Gastrocnemius medialis (tissue), 4 donors: ENCODE results near the gene AJM1. TPM values are rescaled to one million over a fixed set of nuclear protein-coding genes. Genes with fewer than 3 reads are reported as not detected.

Experiments used
- ATAC-seq, 2 donors: fragments of 150-250 bp; one replicate each; pipeline ENCODE4 v1.9.1; 2016
- DNase-seq, 2 donors: peaks; one replicate each; pipeline ENCODE4 v3.0.0-alpha.2; 2019
- H3K27ac ChIP-seq, 4 donors: fragments of 200-600 bp; sonication (generic); 1 replicate in 1 of 4; 2 replicates in 3 of 4; pipeline ENCODE4 v1.5.1; 2016 to 2018; ENCODE audit warnings: mild to moderate bottlenecking in 2 of 4, moderate library complexity in 1 of 4
- H3K27me3 ChIP-seq, 3 donors: fragments of 200-600 bp; sonication (generic) in 2 of 3; 1 replicate in 1 of 3; 2 replicates in 2 of 3; pipeline versions ENCODE4 v1.5.1 to v1.6.0; 2016 to 2019; ENCODE audit warnings: mild to moderate bottlenecking in 1 of 3, moderate library complexity in 1 of 3
- H3K36me3 ChIP-seq, 2 donors: fragments of 200-600 bp; sonication (generic) in 1 of 2; one replicate each; pipeline ENCODE4 v1.5.1; 2017 to 2018
- H3K4me1 ChIP-seq, 2 donors: fragments of 200-600 bp; sonication (generic) in 1 of 2; one replicate each; pipeline ENCODE4 v1.5.1; 2016 to 2017; ENCODE audit warnings: mild to moderate bottlenecking in 2 of 2
- H3K4me3 ChIP-seq, 4 donors: fragments of 200-600 bp; sonication (generic) in 3 of 4; 1 replicate in 1 of 4; 2 replicates in 3 of 4; pipeline ENCODE4 v1.5.1; 2016 to 2019; ENCODE audit warnings: mild to moderate bottlenecking in 2 of 4
- H3K9me3 ChIP-seq, 3 donors: fragments of 200-600 bp; sonication (generic) in 2 of 3; 1 replicate in 1 of 3; 2 replicates in 2 of 3; pipeline ENCODE4 v1.5.1; 2016 to 2019
- CTCF ChIP-seq, 5 experiments: fragments of 450-650 bp in 3 of 5; fragments of 200-600 bp in 2 of 5; sonication (generic) in 2 of 5; IDR thresholded peaks in 4 of 5; conservative IDR thresholded peaks in 1 of 5; 1 replicate in 4 of 5; 2 replicates in 1 of 5; pipeline ENCODE4 v1.5.1; 2016 to 2019; ENCODE audit warnings: antibody characterized with exemption in 5 of 5, mild to moderate bottlenecking in 3 of 5, moderate library complexity in 3 of 5
- POLR2A ChIP-seq, 2 donors: fragments of 450-650 bp; IDR thresholded peaks; one replicate each; pipeline ENCODE4 v1.6.1; 2017; ENCODE audit warnings: antibody characterized with exemption in 2 of 2, mild to moderate bottlenecking in 2 of 2, moderate library complexity in 2 of 2
- in situ Hi-C, 4 donors: fragments of 200-750 bp; cut with MboI; loops; one replicate each; pipeline versions ENCODE4 v1.15.0 to v1.8.0; 2017; ENCODE audit warnings: low sequenced_read_pairs in 4 of 4
- intact Hi-C: fragments of 100-400 bp; cut with DNase I; formaldehyde crosslinking; loops from one replicate; pipeline ENCODE4 v1.15.1; 2023; ENCODE audit warnings: low total_unique reads
- total RNA-seq, 4 donors: library from RNA; depleted of rRNA; stranded (reverse); fragments of >200 nt; gene quantifications; one replicate each; pipeline versions ENCODE4 v1.1.0 to v1.2.3, GENCODE V29; 2016

Gene AJM1
- total RNA-seq, 4 donors from 2014 or later = 1.3 to 2.1 (median 1.6) TPM

- H3K27ac ChIP-seq = no peak overlapping the region
- no peak for DNase-seq
- TF ChIP-seq CTCF (IDR thresholded peaks at IDR 0.05 in 4 of 5, conservative IDR thresholded peaks at IDR 0.05 in 1 of 5) (no peak), POLR2A (IDR thresholded peaks at IDR 0.05) (no peak)
Observed at GRCh38 chr9:136857166-136857565, 14.9 kb downstream of the AJM1 start.

GRCh38 chr9:136857581-136858412 is 15.5 kb downstream of the AJM1 start:
- Histone ChIP-seq H3K9me3 (no peaks in the 10 kb centered on the region), H3K36me3 (peaks cover 0 to 14% of the 10 kb centered on the region in 2 donors), H3K27me3 (no peaks in the 10 kb centered on the region), H3K4me3 (no peak overlapping the region), H3K27ac (no peak overlapping the region), H3K4me1 (peaks cover 2 to 11% of the 10 kb centered on the region in 2 donors)
- TF ChIP-seq POLR2A (IDR thresholded peaks at IDR 0.05) (no peak), CTCF (IDR thresholded peaks at IDR 0.05 in 4 of 5, conservative IDR thresholded peaks at IDR 0.05 in 1 of 5) (no peak)
- in situ Hi-C loops = no loop called here
- ATAC-seq (no peak), DNase-seq (no peak)
- intact Hi-C loops = no loop called here

More at GRCh38 chr9:136857166-136857565, 14.9 kb downstream of the AJM1 start:
- intact Hi-C loops = no loop called here
- Histone ChIP-seq H3K4me3 (no peak overlapping the region), H3K36me3 (peaks cover 0 to 8% of the 10 kb centered on the region in 2 donors), H3K9me3 (no peaks in the 10 kb centered on the region), H3K4me1 (peaks cover 2 to 12% of the 10 kb centered on the region in 2 donors), H3K27me3 (no peaks in the 10 kb centered on the region)
- no peak for ATAC-seq
- in situ Hi-C loops = no loop called here

GRCh38 chr9:136858452-136858843 is 16.2 kb downstream of the AJM1 start:
- DNase-seq = no peak
- H3K36me3 ChIP-seq = peaks cover 0 to 21% of the 10 kb centered on the region in 2 donors
- no peak for TF ChIP-seq POLR2A (IDR thresholded peaks at IDR 0.05)
- TF ChIP-seq CTCF (IDR thresholded peaks at IDR 0.05 in 4 of 5, conservative IDR thresholded peaks at IDR 0.05 in 1 of 5) = no peak
- in situ Hi-C loops (no loop called here), intact Hi-C loops (no loop called here)
- ATAC-seq = no peak
- no peaks in the 10 kb centered on the region for H3K9me3 ChIP-seq
- H3K4me3 ChIP-seq = no peak overlapping the region
- no peak overlapping the region for H3K27ac ChIP-seq
- H3K4me1 ChIP-seq = peaks cover 2 to 11% of the 10 kb centered on the region in 2 donors
- no peaks in the 10 kb centered on the region for H3K27me3 ChIP-seq

GRCh38 chr9:136858844-136859757 is 16.8 kb downstream of the AJM1 start:
- intact Hi-C loops = no loop called here

More at GRCh38 chr9:136858844-136859757, 16.8 kb downstream of the AJM1 start:
- ATAC-seq = peak in 1 of 2 donors; percentile 20
- Histone ChIP-seq H3K4me1 (peaks cover 9 to 15% of the 10 kb centered on the region in 2 donors), H3K4me3 (no peak overlapping the region), H3K36me3 (peaks cover 0 to 27% of the 10 kb centered on the region in 2 donors), H3K9me3 (no peaks in the 10 kb centered on the region), H3K27me3 (no peaks in the 10 kb centered on the region), H3K27ac (no peak overlapping the region)
- in situ Hi-C loops = no loop called here
- DNase-seq = peak in 1 of 2 donors; percentile 36
- TF ChIP-seq POLR2A (IDR thresholded peaks at IDR 0.05) (no peak), CTCF (IDR thresholded peaks at IDR 0.05 in 4 of 5, conservative IDR thresholded peaks at IDR 0.05 in 1 of 5) (no peak)
